Panc1 (cell line): ENCODE measurements around the gene NPB. TPM values are rescaled to one million over a fixed set of nuclear protein-coding genes. Genes with fewer than 3 reads are reported as not detected.

Experiments used
- ATAC-seq: fragments of 200-7000 bp; cut with Tn5 transposase; 2 replicates; pipeline ENCODE4 v1.9.1; 2020; ENCODE audit warnings: mild to moderate bottlenecking, moderate library complexity
- BruUV-seq: library from RNA; stranded (reverse); fragments of 400-500 nt; replicated peaks from 2 replicates; lab custom pipeline; 2021; lab: Mats Ljungman, UMichigan
- CTCF ChIA-PET: fragments of 300-600 bp; sonication (Branson Sonifier 250); formaldehyde crosslinking; loops from one replicate; lab custom pipeline; 2022; ENCODE audit warnings: antibody characterized with exemption; lab: Charles Lee
- POLR2A ChIA-PET: fragments of 300-600 bp; sonication (Branson Sonifier 250); formaldehyde crosslinking; loops from one replicate; lab custom pipeline; 2022; ENCODE audit warnings: antibody characterized with exemption; lab: Charles Lee
- DNase-seq: peaks from one replicate; pipeline ENCODE4 v3.0.0-alpha.2; 2010; ENCODE audit warnings: low read depth, low spot score
- H3K27ac ChIP-seq: 2 replicates; pipeline ENCODE4 v1.5.1; 2011; ENCODE audit warnings: mild to moderate bottlenecking, low read length, inconsistent platforms
- H3K27me3 ChIP-seq: fragments of 200-500 bp; sonication (Bioruptor generic); 2 replicates; pipeline ENCODE4 v1.6.0; 2014; ENCODE audit warnings: low read length, inconsistent platforms; ENCODE audit not compliant: control insufficient read depth, insufficient read depth
- H3K36me3 ChIP-seq: fragments of 200-500 bp; sonication (Bioruptor generic); 2 replicates; pipeline ENCODE4 v1.5.1; 2014; ENCODE audit warnings: inconsistent platforms, mild to moderate bottlenecking, low read length, moderate library complexity; ENCODE audit not compliant: control insufficient read depth, insufficient read depth
- H3K4me1 ChIP-seq: 2 replicates; pipeline ENCODE4 v1.5.1; 2011; ENCODE audit warnings: inconsistent platforms, mild to moderate bottlenecking, low read length, moderate library complexity; ENCODE audit not compliant: control insufficient read depth, insufficient read depth
- H3K4me3 ChIP-seq, 2 experiments: 2 replicates each; pipeline ENCODE4 v1.5.1; 2011 to 2012; ENCODE audit warnings: low read depth in 2 of 2, low read length in 2 of 2, mild to moderate bottlenecking in 2 of 2, inconsistent platforms in 1 of 2, moderate library complexity in 1 of 2
- H3K9me3 ChIP-seq: fragments of 200-500 bp; sonication (Bioruptor generic); 2 replicates; pipeline ENCODE4 v1.5.1; 2014; ENCODE audit warnings: low read depth, mild to moderate bottlenecking, inconsistent platforms, low read length, moderate library complexity; ENCODE audit not compliant: control insufficient read depth, insufficient read depth
- CTCF ChIP-seq: fragments of 450-650 bp; IDR thresholded peaks from 2 replicates; pipeline ENCODE4 v1.5.1; 2017; ENCODE audit warnings: mild to moderate bottlenecking
- POLR2AphosphoS5 ChIP-seq: IDR thresholded peaks from 2 replicates; pipeline ENCODE4 v1.6.1; 2012; ENCODE audit warnings: mild to moderate bottlenecking, low read depth, low read length, moderate library complexity
- REST ChIP-seq, 2 experiments: IDR thresholded peaks; 2 replicates each; pipeline ENCODE4 v1.6.1; 2011 to 2012; ENCODE audit warnings: low read depth in 2 of 2, control low read depth in 1 of 2, low read length in 1 of 2, mild to moderate bottlenecking in 1 of 2, moderate library complexity in 1 of 2; ENCODE audit not compliant: insufficient read depth in 1 of 2
- SIN3A ChIP-seq: IDR thresholded peaks from 2 replicates; pipeline ENCODE4 v1.6.1; 2012; ENCODE audit warnings: low read depth, mild to moderate bottlenecking, low read length, moderate library complexity, borderline replicate concordance; ENCODE audit not compliant: insufficient read depth
- TCF7L2 ChIP-seq: IDR thresholded peaks from 2 replicates; pipeline ENCODE4 v1.6.1; 2011; ENCODE audit warnings: mild to moderate bottlenecking, low read depth, low read length, inconsistent platforms
- in situ Hi-C: cut with HindIII; loops from 2 replicates; pipeline ENCODE4 v1.10.0; 2016; ENCODE audit warnings: low sequenced_read_pairs, low pct_unique_long_range_greater_than_20kb
- intact Hi-C: fragments of 100-400 bp; cut with micrococcal nuclease; formaldehyde crosslinking; loops from one replicate; pipeline ENCODE4 v1.10.0; 2022; ENCODE audit not compliant: unreplicated experiment
- total RNA-seq: library from RNA; stranded (reverse); gene quantifications from one replicate; pipeline ENCODE4 v1.2.1, GENCODE V29; 2021; ENCODE audit not compliant: unreplicated experiment

The NPB gene
- total RNA-seq, 1 experiment from 2014 or later: 3.9 TPM

- BruUV-seq: no TSS peak
- H3K9me3 ChIP-seq: no peaks in the 10 kb centered on the region
- peaks cover 38% of the 10 kb centered on the region for H3K4me1 ChIP-seq
- no peak overlapping the region for H3K27ac ChIP-seq
- CTCF ChIA-PET: no interaction called here
- no peak overlapping the region for H3K4me3 ChIP-seq
- in situ Hi-C loops: no loop called here
- intact Hi-C loops: no loop called here
- H3K27me3 ChIP-seq: no peaks in the 10 kb centered on the region
- TF ChIP-seq CTCF (no peak), SIN3A (no peak), POLR2AphosphoS5 (peak; percentile 53)
- DNase-seq (no peak), ATAC-seq (no peak)
- H3K36me3 ChIP-seq: peaks cover 3% of the 10 kb centered on the region; the same call in 1 of the 2 replicates
- POLR2A ChIA-PET: interaction anchor here (0.5 to 0.6 kb wide), 2 partner anchors 17 to 41 kb away, joined by 5 to 9 read pairs; no protein-coding TSS in a partner anchor
Measured at GRCh38 chr17:81933178-81933699, 31.2 kb downstream of the NPB start.

GRCh38 chr17:81934098-81934757 is 32.2 kb downstream of the NPB start:
- H3K27me3 ChIP-seq: no peaks in the 10 kb centered on the region
- intact Hi-C loops: no loop called here
- BruUV-seq: no TSS peak
- TF ChIP-seq REST (IDR thresholded peaks at IDR 0.05; ENCODE audit: insufficient read depth in 1 of 2, low read depth in 2 of 2, low read length in 1 of 2) (no peak), CTCF (no peak), TCF7L2 (no peak)
- H3K36me3 ChIP-seq: peaks cover 3% of the 10 kb centered on the region; the same call in 1 of the 2 replicates
- in situ Hi-C loops: no loop called here
- no peak for ATAC-seq
- POLR2A ChIA-PET: interaction anchor here (0.6 kb wide), 1 partner anchor 21 kb away, joined by 5 read pairs; no protein-coding TSS in a partner anchor
- no peaks in the 10 kb centered on the region for H3K9me3 ChIP-seq
- H3K27ac ChIP-seq: no peak overlapping the region
- no peak overlapping the region for H3K4me3 ChIP-seq
- CTCF ChIA-PET: no interaction called here
- no peak for DNase-seq
- H3K4me1 ChIP-seq: peaks cover 29% of the 10 kb centered on the region
